Hair follicular keratinocyte (primary cell): ENCODE results near the gene PDK3. TPM values are rescaled to one million over a fixed set of nuclear protein-coding genes. Genes with fewer than 3 reads are reported as not detected.

ENCODE experiments used
- total RNA-seq: library from RNA; depleted of rRNA; stranded (reverse); fragments of >200 nt; gene quantifications from 2 replicates; pipeline ENCODE4 v1.2.3, GENCODE V29; 2015

The PDK3 gene
- 5.0 and 8.3 TPM in 2 replicates for total RNA-seq

GRCh38 chrX:24464836-24465531 lies at the start of gene PDK3:
Gene PDK3 (plus strand): TSS chrX:24465286. CDS start chrX:24465456, 170 bp downstream.

Other genes with a start within 250 kb of the PDK3 start
- not detected in 2 replicates for gene SUPT20HL2, start 151.2 kb upstream of the PDK3 start, total RNA-seq
- gene SUPT20HL1, start 104.6 kb upstream of the PDK3 start, total RNA-seq, result not detected in 2 replicates
- 7.2 and 8.8 TPM in 2 replicates for gene PCYT1B, start 182.1 kb downstream of the PDK3 start, total RNA-seq
- gene POLA1, start 228.6 kb downstream of the PDK3 start, total RNA-seq, result 3.4 and 13.9 TPM in 2 replicates